Right ventricle myocardium superior (tissue), 1 donor: ENCODE results near the gene GNA15. TPM values are rescaled to one million over a fixed set of nuclear protein-coding genes. Genes with fewer than 3 reads are reported as not detected.

Source experiments
- total RNA-seq: library from RNA; stranded (reverse); fragmentation: NEBNext Ultra II Directional; extraction: Animal tissue kit (Norgen Biotek cat#: 25700); gene quantifications from one replicate; pipeline ENCODE4 v1.2.1, GENCODE V29; 2021
- donor health status: DM: no; HTN: yes; CAD: no; lungs with severe emphysema.

The GNA15 gene
- total RNA-seq, 1 donor from 2014 or later = 2.8 TPM

Other genes with a start within 250 kb of the GNA15 start
- gene ZNF57, start 235.1 kb upstream of the GNA15 start, total RNA-seq = 3.5 TPM
- gene ZNF77, start 191.1 kb upstream of the GNA15 start, total RNA-seq = 2.1 TPM
- gene TLE6, start 158.5 kb upstream of the GNA15 start, total RNA-seq = 0.70 TPM
- gene TLE2, start 106.8 kb upstream of the GNA15 start, total RNA-seq = 55.7 TPM
- gene TLE5, start 73.5 kb upstream of the GNA15 start, total RNA-seq = 760 TPM
- gene GNA11, start 41.7 kb upstream of the GNA15 start, total RNA-seq = 61.3 TPM
- gene S1PR4, start 42.7 kb downstream of the GNA15 start, total RNA-seq = 0.27 TPM
- gene NCLN, start 49.9 kb downstream of the GNA15 start, total RNA-seq = 24.9 TPM
- gene CELF5, start 88.6 kb downstream of the GNA15 start, total RNA-seq = not detected
- 153 TPM for gene NFIC, start 230.6 kb downstream of the GNA15 start, total RNA-seq